GM08714 (cell line): ENCODE data around the gene TBCC.
"Not testable (repeated sequence)": the region's sequence is repeated elsewhere in the genome, so short reads cannot be mapped to it uniquely, and the experiment has no call there.

Experiments used
- H3K4me3 ChIP-seq: fragments of 200-500 bp; sonication (Bioruptor generic); 2 replicates; pipeline ENCODE4 v1.5.1; 2014; ENCODE audit warnings: mild to moderate bottlenecking, low read length, inconsistent platforms
- ZNF274 ChIP-seq: IDR thresholded peaks from 2 replicates; pipeline ENCODE4 v1.6.1; 2012; ENCODE audit warnings: mild to moderate bottlenecking, low read depth, low read length

Gene TBCC

DNA sequence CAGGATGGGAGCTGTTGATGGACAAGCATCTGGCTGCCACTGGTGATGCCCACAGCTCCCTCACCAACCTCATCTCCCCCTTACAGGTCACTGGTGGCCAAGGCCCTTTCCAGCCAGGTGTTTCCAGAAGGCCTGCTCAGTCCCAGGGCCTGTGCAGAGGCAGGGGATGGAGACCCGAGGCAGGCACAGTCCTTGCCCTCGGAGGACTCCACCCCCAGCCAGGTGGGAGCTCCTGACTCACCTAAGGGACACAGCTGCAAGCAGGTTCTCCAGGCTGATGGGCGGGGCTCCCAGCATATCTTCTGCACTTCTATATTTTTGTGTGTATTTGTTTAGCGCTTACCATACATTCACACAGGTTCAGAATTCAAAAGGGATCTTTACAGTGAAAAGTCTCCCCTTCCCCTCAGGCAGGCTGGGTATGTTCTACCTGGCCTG, 40.9 kb downstream of the TBCC start:
- TF ChIP-seq ZNF274 = no peak
- no peak overlapping the region for H3K4me3 ChIP-seq

DNA sequence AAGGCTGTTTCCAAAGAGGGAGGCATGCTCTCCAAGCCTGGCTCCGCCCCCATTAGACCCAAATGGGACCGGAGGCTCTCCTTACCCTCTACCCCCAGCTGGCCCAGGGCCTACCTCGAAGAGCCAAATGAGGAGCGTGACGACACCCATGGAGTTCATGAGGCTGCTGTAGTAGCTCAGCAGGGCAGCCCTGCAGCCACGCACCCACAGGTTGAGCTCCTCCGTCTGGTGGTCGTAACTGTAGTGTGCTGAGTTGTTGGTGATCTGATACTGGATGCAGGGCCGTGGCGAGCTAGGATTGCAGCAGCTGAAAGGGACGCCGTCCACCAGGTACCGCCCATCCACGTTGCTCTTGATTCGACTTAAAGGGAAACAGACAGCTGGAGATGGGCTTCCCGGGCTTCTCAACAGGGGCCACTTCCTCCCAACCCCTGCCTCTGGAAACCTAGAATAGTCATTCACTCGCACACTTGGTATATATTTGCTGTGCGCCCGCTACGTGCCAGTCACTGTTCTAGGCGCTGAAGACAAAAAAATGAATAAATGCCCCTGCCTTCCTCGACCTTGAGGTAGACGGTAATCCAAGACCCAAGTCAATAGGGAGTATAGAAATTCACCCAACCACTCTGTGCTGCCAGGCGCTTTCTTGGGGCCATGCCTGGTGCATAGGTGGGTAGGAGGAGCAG, 41.5 kb downstream of the TBCC start:
- no peak for TF ChIP-seq ZNF274
- no peak overlapping the region for H3K4me3 ChIP-seq

DNA sequence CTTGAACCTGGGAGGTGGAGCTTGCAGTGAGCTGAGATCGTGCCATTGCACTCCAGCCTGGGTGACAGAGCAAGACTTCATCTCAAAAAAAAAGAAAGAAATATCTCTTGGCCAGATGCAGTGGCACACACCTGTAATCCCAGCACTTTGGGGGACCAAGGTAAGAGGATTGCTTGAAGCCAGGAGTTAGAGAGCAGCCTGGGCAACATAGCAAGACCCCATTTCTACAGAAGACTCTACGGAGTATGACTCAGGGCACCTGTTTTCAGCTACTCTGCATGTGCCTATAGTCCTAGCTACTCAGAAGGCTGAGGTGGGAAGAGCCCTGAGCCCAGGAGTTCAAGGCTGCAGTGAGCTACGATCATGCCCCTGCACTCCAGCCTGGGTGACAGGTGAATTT, 43.1 kb downstream of the TBCC start:
- H3K4me3 ChIP-seq = not testable (repeated sequence)

GRCh38 chr6:42702200-42702599, 43.7 kb downstream of the TBCC start:
- TF ChIP-seq ZNF274 = no peak

GRCh38 chr6:42698217-42698616, 47.7 kb downstream of the TBCC start:
- no peak for TF ChIP-seq ZNF274
- H3K4me3 ChIP-seq = no peak overlapping the region

More at GRCh38 chr6:42702200-42702599, 43.7 kb downstream of the TBCC start:
- no peak overlapping the region for H3K4me3 ChIP-seq

DNA sequence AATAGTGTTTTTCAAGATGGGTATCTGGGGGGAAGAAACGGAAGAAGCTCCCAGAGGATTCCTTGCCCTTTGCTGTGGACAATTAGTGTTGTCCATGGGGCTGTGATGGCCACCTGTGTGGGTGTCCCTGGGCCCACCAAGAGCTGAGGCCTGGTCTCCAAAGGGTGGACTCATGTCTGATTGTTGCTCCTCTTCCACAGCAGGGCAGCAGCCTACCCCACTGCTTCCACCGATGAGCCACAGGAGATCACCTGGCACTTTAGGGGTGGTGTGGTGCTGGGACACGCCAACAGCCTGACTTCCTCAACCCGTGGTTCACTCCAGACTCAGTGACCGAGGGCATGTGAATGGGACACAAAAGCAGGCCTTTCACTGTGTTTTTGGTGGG, 48.6 kb downstream of the TBCC start:
- TF ChIP-seq ZNF274 = no peak
- H3K4me3 ChIP-seq = no peak overlapping the region

- TF ChIP-seq ZNF274 = no peak
Observed at GRCh38 chr6:42696526-42697267, 49.2 kb downstream of the TBCC start.

GRCh38 chr6:42694586-42694985, 51.3 kb downstream of the TBCC start:
- no peak for TF ChIP-seq ZNF274
- H3K4me3 ChIP-seq = no peak overlapping the region

More at GRCh38 chr6:42696526-42697267, 49.2 kb downstream of the TBCC start:
- no peak overlapping the region for H3K4me3 ChIP-seq
